ENCODE results near the gene RBKS. TPM values are rescaled to one million over a fixed set of nuclear protein-coding genes. Genes with fewer than 3 reads are reported as not detected.

The RBKS gene
- total RNA-seq, 1 experiment from 2014 or later = 1.7 TPM

- TF ChIP-seq ZNF263 (CRISPR knock-in tag; IDR thresholded peaks at IDR 0.05; ENCODE audit: low read depth) (no peak), ZNF317 (CRISPR knock-in tag; IDR thresholded peaks at IDR 0.05; ENCODE audit: borderline replicate concordance, low read depth) (peak; percentile 13; the same call in 1 of the 2 replicates), ZNF232 (CRISPR knock-in tag; IDR thresholded peaks at IDR 0.05) (0 out of 2 replicates have a peak, but pooled peaks have one; percentile 41), USF1 (CRISPR knock-in tag; IDR thresholded peaks at IDR 0.05) (no peak)
Measured at GRCh38 chr2:27735263-27735904, 154.8 kb downstream of the RBKS start (continued).

GRCh38 chr2:27734305-27734704 lies 155.9 kb downstream of the RBKS start:
- no peak for DNase-seq (ENCODE audit: low spot score)
- Mint-ChIP-seq H3K36me3 (no peaks in the 10 kb centered on the region), H3K27ac (no peak overlapping the region), H3K4me3 (peak overlapping the region; percentile 78), H3K27me3 (ENCODE audit: low read depth) (peaks cover 14% of the 10 kb centered on the region), H3K4me1 (peaks cover 19% of the 10 kb centered on the region), H3K9me3 (peaks cover 8% of the 10 kb centered on the region)
- ChIA-PET CTCF (no interaction called here), POLR2A (no interaction called here)
- ATAC-seq = no peak
- TF ChIP-seq ZNF263 (CRISPR knock-in tag; IDR thresholded peaks at IDR 0.05; ENCODE audit: low read depth) (no peak), NR2C2 (CRISPR knock-in tag; IDR thresholded peaks at IDR 0.05) (no peak), ZNF671 (CRISPR knock-in tag; IDR thresholded peaks at IDR 0.05) (no peak), ZNF512 (CRISPR knock-in tag; IDR thresholded peaks at IDR 0.05; ENCODE audit: borderline replicate concordance) (no peak), CTCF (IDR thresholded peaks at IDR 0.05) (no peak), OVOL2 (CRISPR knock-in tag; IDR thresholded peaks at IDR 0.05; ENCODE audit: borderline replicate concordance) (no peak), KAT7 (CRISPR knock-in tag; IDR thresholded peaks at IDR 0.05; ENCODE audit: borderline replicate concordance) (no peak), NR1H2 (CRISPR knock-in tag; IDR thresholded peaks at IDR 0.05) (no peak), IRF1 (CRISPR knock-in tag; IDR thresholded peaks at IDR 0.05) (no peak)

Other genes starting within 250 kb of the RBKS start
- gene SUPT7L, start 226.8 kb downstream of the RBKS start, total RNA-seq (2021) = 22.6 to 24.1 TPM (median 23.8 TPM) in 3 replicates
- 17.8 to 20.1 TPM (median 19.3 TPM) in 3 replicates for gene SLC4A1AP, start 226.5 kb downstream of the RBKS start, total RNA-seq (2021)
- gene MRPL33, start 118.7 kb downstream of the RBKS start, total RNA-seq (2021) = 52.5 to 60.6 TPM (median 58.3 TPM) in 3 replicates
- gene BABAM2, start 342 bp upstream of the RBKS start, total RNA-seq (2021) = 16.5 to 21.5 TPM (median 21.0 TPM) in 3 replicates

All from WTC11 (cell line).